ENCODE measurements around the gene SLC47A2.
"Not testable (repeated sequence)": the region's sequence is repeated elsewhere in the genome, so short reads cannot be mapped to it uniquely, and the experiment has no call there.

Gene SLC47A2

DNA sequence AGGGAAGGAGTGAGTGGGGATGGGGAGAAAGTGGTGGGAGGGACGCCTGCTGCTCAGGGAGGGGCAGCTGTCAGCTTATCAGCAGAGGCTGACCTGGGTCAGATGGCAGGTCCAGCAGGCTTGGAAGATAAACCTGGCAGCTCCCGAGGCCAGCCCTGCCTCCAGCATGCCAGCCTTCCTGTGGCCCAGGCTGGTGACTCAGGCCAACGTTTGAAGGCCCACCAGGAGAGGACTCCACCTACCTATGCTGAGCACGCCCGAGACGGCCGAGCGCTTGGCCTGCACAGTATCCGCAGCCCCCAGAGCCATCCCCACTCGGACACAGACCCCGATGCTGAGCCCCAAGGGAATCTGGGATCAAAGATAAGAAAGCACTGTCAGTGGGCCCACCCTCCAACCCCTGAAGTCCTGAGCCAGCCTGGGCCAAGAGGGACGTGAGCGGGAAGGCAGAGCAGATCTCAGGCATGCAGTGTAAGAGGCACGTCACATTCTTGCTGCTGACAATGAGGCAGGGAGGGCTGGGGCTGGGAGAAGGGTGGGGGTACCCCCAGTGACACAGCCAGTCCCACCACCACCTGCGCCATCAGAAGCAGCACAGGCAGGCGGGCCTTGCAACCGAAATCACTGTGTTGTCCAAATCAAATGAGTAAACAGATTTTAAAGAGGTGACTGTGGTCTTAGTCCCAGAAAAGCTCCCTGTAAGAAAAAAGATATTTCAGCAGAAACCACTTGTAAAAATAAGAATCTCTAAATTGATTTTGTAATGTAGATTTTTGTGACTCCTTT, 12.4 kb downstream of the SLC47A2 start:
- no peak for DNase-seq (ENCODE audit: extremely low read depth, low read depth)
- no peak for TF ChIP-seq CTCF (IDR thresholded peaks at IDR 0.05; ENCODE audit: low read depth, low read length, missing control alignments)
- H3K4me3 ChIP-seq (replicated peaks; ENCODE audit: low read depth, low read length) = no peak overlapping the region

GRCh38 chr17:19703106-19703827, 13.1 kb downstream of the SLC47A2 start:
- no peak for DNase-seq (ENCODE audit: extremely low read depth, low read depth)
- TF ChIP-seq CTCF (IDR thresholded peaks at IDR 0.05; ENCODE audit: low read depth, low read length, missing control alignments) = no peak
- H3K4me3 ChIP-seq (replicated peaks; ENCODE audit: low read depth, low read length) = no peak overlapping the region

- DNase-seq (ENCODE audit: extremely low read depth, low read depth) = no peak
- TF ChIP-seq CTCF (IDR thresholded peaks at IDR 0.05; ENCODE audit: low read depth, low read length, missing control alignments) = no peak
Observed at GRCh38 chr17:19702217-19702641, 14.2 kb downstream of the SLC47A2 start.

DNA sequence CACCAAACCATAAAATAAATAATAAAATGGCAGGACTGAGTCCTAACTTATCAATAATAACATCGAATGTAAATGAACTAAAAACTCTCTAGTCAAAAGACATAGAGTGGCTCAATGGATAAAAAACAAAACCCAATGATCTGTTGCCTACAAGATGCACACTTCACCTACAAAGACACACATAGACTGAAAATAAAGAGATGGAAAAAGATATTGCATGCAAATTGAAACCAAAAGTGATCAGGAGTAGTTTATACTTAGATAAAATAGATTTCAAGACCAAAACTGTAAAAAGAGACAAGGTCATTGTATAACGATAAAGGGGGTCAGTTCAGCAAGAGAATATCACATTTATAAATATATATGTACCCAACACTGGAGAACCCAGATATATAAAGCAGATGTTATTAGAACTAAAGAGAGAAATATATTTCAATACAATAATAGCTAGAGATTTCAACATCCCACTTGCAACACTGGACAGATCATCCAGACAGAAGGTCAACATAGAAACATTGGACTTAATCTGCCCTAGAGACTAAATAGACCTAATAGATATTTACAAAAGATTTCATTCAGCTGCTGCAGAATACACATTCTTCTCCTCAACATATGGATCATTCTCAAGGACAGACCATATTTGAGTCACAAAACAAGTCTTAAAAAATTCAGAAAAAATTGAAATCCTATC, 29.8 kb downstream of the SLC47A2 start:
- TF ChIP-seq CTCF (IDR thresholded peaks at IDR 0.05; ENCODE audit: low read depth, low read length, missing control alignments) = no peak
- DNase-seq (ENCODE audit: extremely low read depth, low read depth) = no peak
- no peak overlapping the region for H3K4me3 ChIP-seq (replicated peaks; ENCODE audit: low read depth, low read length)

More at GRCh38 chr17:19702217-19702641, 14.2 kb downstream of the SLC47A2 start:
- H3K4me3 ChIP-seq (replicated peaks; ENCODE audit: low read depth, low read length) = no peak overlapping the region

- not testable (repeated sequence) for DNase-seq (ENCODE audit: extremely low read depth, low read depth); H3K4me3 ChIP-seq (replicated peaks; ENCODE audit: low read depth, low read length)
Observed at GRCh38 chr17:19684909-19685580, 31.3 kb downstream of the SLC47A2 start.

GRCh38 chr17:19683117-19683516, 33.3 kb downstream of the SLC47A2 start:
- TF ChIP-seq CTCF (IDR thresholded peaks at IDR 0.05; ENCODE audit: low read depth, low read length, missing control alignments) = no peak
- no peak for DNase-seq (ENCODE audit: extremely low read depth, low read depth)
- H3K4me3 ChIP-seq (replicated peaks; ENCODE audit: low read depth, low read length) = no peak overlapping the region
